GM10847 (cell line): ENCODE data around the gene NOL4L.

Experiments
- POLR2A ChIP-seq: IDR thresholded peaks from 2 replicates; pipeline ENCODE4 v1.6.1; 2011; ENCODE audit not compliant: insufficient read length; ENCODE audit errors: extremely low read depth

The NOL4L gene

GRCh38 chr20:32494483-32495216 lies 90.5 kb downstream of the NOL4L start:
- no peak for TF ChIP-seq POLR2A

DNA sequence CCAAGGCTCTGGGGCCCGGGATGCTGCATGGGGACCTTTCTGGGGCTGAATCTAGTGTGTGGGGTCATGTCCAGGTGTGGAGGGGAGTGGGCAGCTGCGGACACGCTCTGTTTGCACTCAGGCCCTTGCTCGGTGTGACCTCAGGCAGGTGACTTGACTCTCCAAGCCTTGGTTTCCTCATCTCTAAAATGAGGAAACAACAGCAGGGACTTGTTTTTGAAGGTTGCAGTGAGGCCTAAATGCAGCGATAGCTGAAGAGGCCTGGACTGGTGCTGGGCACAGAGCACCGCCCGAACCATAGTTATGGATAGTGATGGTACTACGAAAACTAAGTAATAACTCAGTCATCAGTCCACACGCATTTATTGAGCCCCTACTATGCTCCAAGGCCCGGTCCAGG lies 91.8 kb downstream of the NOL4L start:
- no peak for TF ChIP-seq POLR2A

DNA sequence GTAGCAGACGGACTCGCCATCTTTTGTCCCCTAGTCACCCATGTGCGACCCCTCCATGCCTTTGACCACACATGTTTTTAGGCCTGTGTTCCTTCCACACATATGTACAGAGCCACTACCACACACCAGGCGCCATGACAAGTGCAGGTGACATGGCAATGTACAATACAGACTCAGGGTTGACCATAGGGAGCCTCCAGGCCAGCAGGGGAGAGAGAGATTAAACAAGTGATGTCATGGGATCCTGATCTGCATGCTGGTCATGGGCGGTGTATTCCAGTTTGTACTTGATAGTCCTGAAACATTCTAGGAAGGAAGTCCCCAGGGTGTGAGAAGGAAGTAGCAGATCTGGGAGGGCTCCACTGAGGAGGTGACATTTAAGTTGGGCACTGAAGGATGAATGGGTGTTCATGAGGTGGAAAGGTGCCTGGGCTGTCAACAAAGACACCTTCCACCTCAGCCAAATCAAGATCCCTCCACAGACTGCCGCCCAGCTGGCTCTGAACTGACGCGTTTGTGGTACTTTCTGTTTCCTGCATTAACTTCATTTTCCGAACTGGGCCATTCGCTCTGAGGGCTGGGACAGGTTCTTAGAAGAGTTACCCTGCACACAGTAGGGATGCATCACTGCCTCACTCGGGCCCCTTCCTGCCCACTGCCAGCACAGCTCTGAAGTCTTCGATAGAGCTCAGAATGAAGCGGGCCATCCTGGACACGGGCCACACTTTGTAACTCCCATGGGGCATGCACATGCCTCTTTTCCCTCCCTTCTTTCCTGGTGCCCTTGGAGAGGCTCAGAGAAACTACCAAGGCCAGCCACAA lies 94.0 kb downstream of the NOL4L start:
- TF ChIP-seq POLR2A: no peak

DNA sequence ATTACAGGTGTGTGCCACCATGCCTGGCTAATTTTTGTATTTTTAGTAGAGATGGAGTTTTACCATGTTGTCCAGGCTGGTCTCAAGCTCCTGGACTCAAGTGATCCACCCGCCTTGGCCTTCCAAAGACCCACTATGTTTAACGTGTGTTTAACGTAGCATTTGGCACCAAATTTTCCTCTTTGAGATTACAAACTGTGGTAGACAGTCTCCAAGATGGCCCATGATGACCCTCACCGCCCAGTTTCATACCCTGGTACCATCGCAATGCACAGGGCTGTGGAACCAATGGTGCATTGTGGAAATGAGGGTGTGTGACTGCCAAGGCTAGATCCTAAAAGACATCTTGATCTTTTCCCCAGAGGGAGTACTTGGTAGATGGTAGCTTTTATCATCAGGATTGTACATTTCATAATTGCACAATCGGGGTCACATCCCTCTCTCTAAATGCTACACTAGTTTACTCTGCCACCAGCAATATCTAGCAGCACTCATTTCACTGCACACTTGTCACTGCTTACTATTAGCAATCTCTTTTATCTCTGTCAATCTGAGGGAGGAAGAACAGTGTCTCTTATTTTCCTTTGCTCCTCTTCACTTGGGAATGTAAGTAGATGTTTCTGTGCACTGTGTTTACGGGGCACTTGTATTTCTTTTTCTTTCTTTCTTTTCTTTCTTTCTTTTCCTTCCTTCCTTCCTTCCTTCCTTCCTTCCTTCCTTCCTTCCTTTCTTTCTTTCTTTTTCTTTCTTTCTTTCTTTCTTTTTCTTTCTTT lies 96.9 kb downstream of the NOL4L start:
- no peak for TF ChIP-seq POLR2A

- no peak for TF ChIP-seq POLR2A
Measured at GRCh38 chr20:32487381-32487780, 97.8 kb downstream of the NOL4L start.

GRCh38 chr20:32485770-32486478 lies 99.2 kb downstream of the NOL4L start:
- TF ChIP-seq POLR2A: no peak

GRCh38 chr20:32484958-32485769 lies 100.0 kb downstream of the NOL4L start:
- no peak for TF ChIP-seq POLR2A

- TF ChIP-seq POLR2A: no peak
Measured at GRCh38 chr20:32484225-32484957, 100.7 kb downstream of the NOL4L start.

DNA sequence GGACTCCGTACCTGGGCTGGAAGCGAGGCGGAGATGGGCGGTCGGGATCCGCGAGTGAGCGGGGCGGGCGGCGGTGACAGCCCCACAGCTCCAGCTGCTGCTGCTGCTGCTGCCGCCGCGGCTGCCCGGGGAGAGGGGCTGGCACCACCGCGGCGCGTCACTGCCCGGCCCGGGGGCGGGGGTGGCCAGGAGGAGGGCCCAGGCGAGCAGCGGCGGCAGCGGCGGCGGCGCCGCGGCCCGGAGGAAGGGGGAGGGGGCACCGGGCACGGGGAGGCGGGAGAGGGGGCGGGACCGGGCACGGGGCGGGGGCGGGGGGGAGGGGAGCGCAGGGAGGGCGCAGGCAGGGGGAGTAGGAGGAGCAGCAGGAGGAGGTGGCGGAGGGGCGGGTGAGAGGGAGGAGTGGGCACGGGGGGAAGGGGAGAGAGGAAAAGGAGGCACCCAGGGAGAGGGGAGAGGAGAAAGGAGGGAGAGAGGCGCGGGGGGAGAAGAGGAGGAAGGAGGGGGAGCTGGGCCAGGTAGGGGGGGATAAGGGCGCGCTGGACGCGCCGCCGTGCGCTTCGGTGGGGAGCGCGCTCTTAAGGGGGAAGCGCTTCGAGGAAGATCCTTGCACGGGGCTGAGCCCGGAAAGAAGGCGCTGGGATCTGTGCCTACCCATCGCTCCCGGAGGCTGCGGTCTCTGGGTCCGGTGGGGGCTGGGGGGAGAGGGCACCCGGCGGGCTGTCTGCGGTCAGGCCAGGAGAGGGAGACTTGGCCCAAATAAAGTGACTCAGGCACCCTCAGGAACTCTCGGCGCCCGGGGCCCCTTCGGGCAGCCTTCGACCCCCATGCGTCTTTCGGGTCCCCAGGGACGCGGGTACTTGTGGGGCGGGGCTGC lies 101.5 kb downstream of the NOL4L start:
- no peak for TF ChIP-seq POLR2A

DNA sequence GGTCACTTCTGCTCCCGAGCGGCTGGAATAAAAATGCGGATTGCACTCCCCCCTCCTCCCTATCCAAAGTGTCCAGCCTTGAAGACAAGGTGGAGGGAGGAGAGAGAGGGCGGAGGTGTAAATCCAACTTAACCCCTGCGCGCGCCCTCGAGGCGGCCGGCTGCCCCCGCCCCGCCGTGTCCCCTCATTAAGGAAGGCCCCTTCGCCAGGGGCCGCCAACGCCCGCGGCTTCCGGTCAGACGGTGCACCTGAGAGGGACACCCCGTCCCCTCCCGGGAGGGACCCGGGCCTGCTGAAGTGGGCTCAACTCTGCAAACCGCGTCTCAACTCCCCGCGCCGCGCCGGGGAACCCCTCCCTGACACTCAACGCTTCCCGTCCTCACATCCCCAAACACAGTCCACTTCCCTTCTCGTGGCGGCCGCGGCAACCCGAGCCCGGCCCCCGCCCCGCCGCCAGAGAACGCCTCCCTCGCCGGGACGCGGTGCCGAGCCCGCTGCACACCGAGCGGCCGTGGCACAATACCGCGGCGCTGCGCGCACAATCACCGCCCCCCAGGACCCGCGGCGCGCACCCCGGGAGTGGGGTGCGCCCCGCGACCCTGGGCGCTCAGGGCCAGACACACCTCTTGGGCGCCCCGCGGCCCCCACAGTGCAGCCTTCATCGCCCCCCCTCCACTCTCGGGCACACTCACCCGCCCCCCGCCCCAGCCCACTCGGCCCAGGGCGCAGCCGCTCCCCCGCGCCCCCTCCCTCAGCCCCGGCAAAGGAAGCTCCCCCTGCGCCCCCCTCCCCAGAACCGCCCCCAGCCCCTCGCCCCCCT lies 102.5 kb downstream of the NOL4L start:
- no peak for TF ChIP-seq POLR2A

GRCh38 chr20:32482143-32482441 lies 103.0 kb downstream of the NOL4L start:
- TF ChIP-seq POLR2A: no peak
